ENCODE data around the gene DSCAML1. TPM values are rescaled to one million over a fixed set of nuclear protein-coding genes. Genes with fewer than 3 reads are reported as not detected.

DSCAML1 gene
- total and polyA plus RNA-seq, 7 donors, result 0.04 to 0.52 (median 0.06) TPM

- no peaks in the 10 kb centered on the region for H3K36me3 ChIP-seq (ENCODE audit: insufficient read depth in 1 of 2, low read depth in 1 of 2)
- no peak overlapping the region for H3K4me3 ChIP-seq
- 86 to 89% (median 89%) methylated on average over 5 of the region's 5 CpGs for WGBS, 3 donors
- H3K4me1 ChIP-seq, result no peaks in the 10 kb centered on the region
- no peak for TF ChIP-seq CTCF (IDR thresholded peaks at IDR 0.05)
- intact Hi-C loops (cut with DNase I), result no loop called here
- H3K27ac ChIP-seq, result no peak overlapping the region
- peaks cover 0 to 3% (median 0%) of the 10 kb centered on the region in 3 donors for H3K27me3 ChIP-seq (ENCODE audit: insufficient read depth in 3 of 3, low read length in 2 of 3)
- DNase-seq (no peak), ATAC-seq (no peak)
- H3K9me3 ChIP-seq, result no peaks in the 10 kb centered on the region
These were observed 46.7 kb downstream of the DSCAML1 start for GRCh38 chr11:117750357-117750756.

- Histone ChIP-seq H3K4me1 (no peaks in the 10 kb centered on the region), H3K27ac (no peak overlapping the region), H3K4me3 (no peak overlapping the region), H3K9me3 (no peaks in the 10 kb centered on the region), H3K27me3 (ENCODE audit: insufficient read depth in 3 of 3, low read length in 2 of 3) (peaks cover 0 to 5% (median 0%) of the 10 kb centered on the region in 3 donors), H3K36me3 (ENCODE audit: insufficient read depth in 1 of 2, low read depth in 1 of 2) (no peaks in the 10 kb centered on the region)
- no peak for TF ChIP-seq CTCF (IDR thresholded peaks at IDR 0.05)
- intact Hi-C loops (cut with DNase I), result no loop called here
- no peak for ATAC-seq
- 89 to 90% (median 90%) methylated on average over 8 of the region's 8 CpGs for WGBS, 3 donors
- no peak for DNase-seq
These were observed 47.5 kb downstream of the DSCAML1 start for GRCh38 chr11:117749541-117749910.

- DNase-seq (no peak), ATAC-seq (no peak)
- intact Hi-C loops (cut with DNase I), result no loop called here
- Histone ChIP-seq H3K27me3 (ENCODE audit: insufficient read depth in 3 of 3, low read length in 2 of 3) (peaks cover 0 to 5% (median 0%) of the 10 kb centered on the region in 3 donors), H3K27ac (no peak overlapping the region), H3K4me1 (no peaks in the 10 kb centered on the region), H3K9me3 (no peaks in the 10 kb centered on the region), H3K36me3 (ENCODE audit: insufficient read depth in 1 of 2, low read depth in 1 of 2) (no peaks in the 10 kb centered on the region), H3K4me3 (no peak overlapping the region)
- 84 to 89% (median 87%) methylated on average over 14 of the region's 14 CpGs for WGBS, 3 donors
- no peak for TF ChIP-seq CTCF (IDR thresholded peaks at IDR 0.05)
These were observed 48.1 kb downstream of the DSCAML1 start for GRCh38 chr11:117748771-117749540.

- Histone ChIP-seq H3K4me3 (no peak overlapping the region), H3K36me3 (ENCODE audit: insufficient read depth in 1 of 2, low read depth in 1 of 2) (no peaks in the 10 kb centered on the region), H3K27me3 (ENCODE audit: insufficient read depth in 3 of 3, low read length in 2 of 3) (peaks cover 0 to 5% (median 0%) of the 10 kb centered on the region in 3 donors), H3K4me1 (no peaks in the 10 kb centered on the region), H3K9me3 (no peaks in the 10 kb centered on the region), H3K27ac (no peak overlapping the region)
- no peak for DNase-seq
- 86 to 94% (median 92%) methylated on average over 3 of the region's 3 CpGs for WGBS, 3 donors
- no peak for TF ChIP-seq CTCF (IDR thresholded peaks at IDR 0.05)
- intact Hi-C loops (cut with DNase I), result no loop called here
- no peak for ATAC-seq
These were observed 49.1 kb downstream of the DSCAML1 start for GRCh38 chr11:117747892-117748291.

GRCh38 chr11:117745346-117745745 is 51.7 kb downstream of the DSCAML1 start:
- 54 to 58% (median 56%) methylated on average over 7 of the region's 7 CpGs for WGBS, 3 donors

More at GRCh38 chr11:117745346-117745745, 51.7 kb downstream of the DSCAML1 start:
- H3K27ac ChIP-seq, result no peak overlapping the region
- ATAC-seq (no peak), DNase-seq (no peak)
- no peaks in the 10 kb centered on the region for H3K4me1 ChIP-seq
- H3K9me3 ChIP-seq, result no peaks in the 10 kb centered on the region
- intact Hi-C loops (cut with DNase I), result no loop called here
- peaks cover 0 to 5% (median 3%) of the 10 kb centered on the region in 3 donors for H3K27me3 ChIP-seq (ENCODE audit: insufficient read depth in 3 of 3, low read length in 2 of 3)
- TF ChIP-seq CTCF (IDR thresholded peaks at IDR 0.05), result no peak
- no peak overlapping the region for H3K4me3 ChIP-seq
- H3K36me3 ChIP-seq (ENCODE audit: insufficient read depth in 1 of 2, low read depth in 1 of 2), result no peaks in the 10 kb centered on the region

All from psoas muscle (tissue), 8 donors.